SH-SY5Y (cell line): Measurements from ENCODE around the gene MYEOV.

Experiments
- GATA2 ChIP-seq: IDR thresholded peaks from 2 replicates; pipeline ENCODE4 v1.6.1; 2011; ENCODE audit warnings: mild to moderate bottlenecking, low read depth, low read length
- GATA3 ChIP-seq: IDR thresholded peaks from 2 replicates; pipeline ENCODE4 v1.6.1; 2011; ENCODE audit warnings: low read depth, mild to moderate bottlenecking, low read length, moderate library complexity

DNA sequence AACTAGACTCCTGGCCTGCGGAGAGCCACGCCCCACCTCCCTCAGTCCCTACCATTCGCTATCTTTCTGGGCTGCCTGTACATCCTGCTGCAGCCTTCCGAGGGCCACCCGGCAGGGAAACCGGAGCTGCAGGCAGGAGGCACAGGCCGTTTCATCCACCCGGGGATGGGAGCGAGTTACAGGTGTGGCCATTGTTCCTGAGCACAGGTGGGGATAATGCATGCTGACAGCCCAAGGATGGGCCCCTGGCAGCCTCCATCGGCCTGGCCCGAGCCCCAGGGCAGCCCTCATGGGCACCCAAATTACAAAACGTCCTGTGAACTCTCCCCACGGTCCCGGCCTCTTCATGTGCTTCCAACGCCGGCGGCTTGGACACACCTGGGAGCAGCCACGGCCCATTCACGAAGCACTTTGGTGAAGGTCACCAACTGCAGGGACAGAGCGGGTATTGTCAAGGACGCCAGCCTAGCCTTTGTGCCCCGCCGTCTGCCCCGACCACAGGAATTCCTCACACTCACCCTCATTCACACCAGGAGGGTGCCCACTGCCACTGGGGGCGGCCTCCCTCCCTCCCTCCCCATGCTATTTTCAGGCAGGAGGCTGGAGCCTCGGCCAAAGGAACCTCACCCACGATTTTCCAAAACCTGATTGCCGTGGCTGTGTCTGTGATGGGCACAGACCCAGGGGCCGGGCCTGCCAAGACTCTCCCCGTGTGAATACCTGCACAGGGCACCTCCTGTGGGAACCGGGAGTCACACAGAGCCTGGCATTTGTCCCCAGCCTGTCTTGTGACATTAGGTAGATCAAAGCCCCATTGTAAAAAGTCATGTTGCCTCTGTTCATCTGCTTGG, 42.1 kb upstream of the MYEOV start:
- TF ChIP-seq GATA3 (no peak), GATA2 (no peak)
